ENCODE measurements around the gene HIC1. TPM values are rescaled to one million over a fixed set of nuclear protein-coding genes. Genes with fewer than 3 reads are reported as not detected.

The HIC1 gene
- total RNA-seq, 5 donors from 2014 or later (not counting 1 experiment from before 2014, with no cell fraction given), result 3.2 to 12.3 (median 8.4) TPM

GRCh38 chr17:2085648-2085949 lies 30.7 kb downstream of the HIC1 start:
- Mint-ChIP-seq H3K36me3 (peaks cover 45% of the 10 kb centered on the region), H3K9me3 (no peaks in the 10 kb centered on the region), H3K27ac (no peak overlapping the region), H3K4me1 (peaks cover 45 to 60% (median 47%) of the 10 kb centered on the region in 3 donors), H3K27me3 (no peaks in the 10 kb centered on the region), H3K4me3 (no peak overlapping the region)
- CTCF ChIA-PET, result no interaction called here
- Histone ChIP-seq H3K27ac (ENCODE audit: low read length) (no peak overlapping the region), H3K36me3 (ENCODE audit: control insufficient read depth in 2 of 2, extremely low read depth in 1 of 2, insufficient read depth in 1 of 2, low read length in 1 of 2) (peaks cover 16 to 40% of the 10 kb centered on the region in 2 donors), H3K27me3 (replicated peaks in 1 of 2; ENCODE audit: control insufficient read depth in 2 of 2, extremely low read depth in 1 of 2, insufficient read depth in 2 of 2, low read length in 1 of 2) (no peaks in the 10 kb centered on the region), H3K9me3 (no peaks in the 10 kb centered on the region), H3K4me3 (ENCODE audit: control insufficient read depth in 1 of 2, extremely low read depth in 1 of 2, low read length in 1 of 2) (no peak overlapping the region), H3K4me1 (ENCODE audit: control insufficient read depth in 1 of 2, extremely low read depth in 1 of 2, insufficient read depth in 2 of 2, low read length in 2 of 2) (peaks cover 35 to 37% of the 10 kb centered on the region in 2 experiments)
- POLR2A ChIA-PET, result no interaction called here
- 74% methylated on average over 3 of the region's 5 CpGs for WGBS (ENCODE audit: insufficient coverage)
- ATAC-seq (replicated peaks in 1 of 4), result no peak
- no peak for DNase-seq

- H3K27ac Mint-ChIP-seq, result peak overlapping the region in 1 of 2 donors; percentile 48
- no peak overlapping the region for H3K27ac ChIP-seq (ENCODE audit: low read length)
- no peaks in the 10 kb centered on the region for H3K27me3 Mint-ChIP-seq
- no peak overlapping the region for H3K4me3 ChIP-seq (ENCODE audit: control insufficient read depth in 1 of 2, extremely low read depth in 1 of 2, low read length in 1 of 2)
- ChIA-PET CTCF (interaction anchor here in 1 of 2 donors (0.6 kb wide), 1 partner anchor 27 kb away, joined by 4 read pairs; no protein-coding TSS in a partner anchor), POLR2A (no interaction called here)
- H3K9me3 ChIP-seq, result no peaks in the 10 kb centered on the region
- DNase-seq, result no peak
- no peak overlapping the region for H3K4me3 Mint-ChIP-seq
- no peaks in the 10 kb centered on the region for H3K9me3 Mint-ChIP-seq
- no peaks in the 10 kb centered on the region for H3K27me3 ChIP-seq (replicated peaks in 1 of 2; ENCODE audit: control insufficient read depth in 2 of 2, extremely low read depth in 1 of 2, insufficient read depth in 2 of 2, low read length in 1 of 2)
- H3K4me1 ChIP-seq (ENCODE audit: control insufficient read depth in 1 of 2, extremely low read depth in 1 of 2, insufficient read depth in 2 of 2, low read length in 2 of 2), result peaks cover 35 to 43% of the 10 kb centered on the region in 2 experiments
- H3K4me1 Mint-ChIP-seq, result peaks cover 53 to 67% (median 53%) of the 10 kb centered on the region in 3 donors
- ATAC-seq (replicated peaks in 1 of 4), result no peak
- WGBS (ENCODE audit: insufficient coverage), result 89% methylated on average over 3 of the region's 3 CpGs
- H3K36me3 ChIP-seq (ENCODE audit: control insufficient read depth in 2 of 2, extremely low read depth in 1 of 2, insufficient read depth in 1 of 2, low read length in 1 of 2), result peaks cover 11 to 34% of the 10 kb centered on the region in 2 donors
- H3K36me3 Mint-ChIP-seq, result peaks cover 40% of the 10 kb centered on the region
These were observed 31.4 kb downstream of the HIC1 start for GRCh38 chr17:2086306-2086705.

GRCh38 chr17:2087597-2088211 lies 32.8 kb downstream of the HIC1 start:
- peaks cover 35 to 43% of the 10 kb centered on the region in 2 experiments for H3K4me1 ChIP-seq (ENCODE audit: control insufficient read depth in 1 of 2, extremely low read depth in 1 of 2, insufficient read depth in 2 of 2, low read length in 2 of 2)
- Mint-ChIP-seq H3K36me3 (peaks cover 38% of the 10 kb centered on the region), H3K4me3 (peak overlapping the region; percentile 0 to 98 (median 35))

GRCh38 chr17:2089021-2089422 lies 34.1 kb downstream of the HIC1 start:
- H3K4me3 Mint-ChIP-seq, result peak overlapping the region; percentile 90 to 98 (median 91)
- H3K9me3 Mint-ChIP-seq, result no peaks in the 10 kb centered on the region
- H3K9me3 ChIP-seq, result no peaks in the 10 kb centered on the region
- H3K27me3 Mint-ChIP-seq, result no peaks in the 10 kb centered on the region
- H3K27ac ChIP-seq (ENCODE audit: low read length), result peak overlapping the region; percentile 77
- ChIA-PET POLR2A (no interaction called here), CTCF (interaction anchor here in 1 of 2 donors (0.9 kb wide), 1 partner anchor 196 kb away, joined by 3 read pairs; no protein-coding TSS in a partner anchor)
- no peaks in the 10 kb centered on the region for H3K27me3 ChIP-seq (replicated peaks in 1 of 2; ENCODE audit: control insufficient read depth in 2 of 2, extremely low read depth in 1 of 2, insufficient read depth in 2 of 2, low read length in 1 of 2)
- H3K4me1 Mint-ChIP-seq, result peaks cover 59 to 69% (median 66%) of the 10 kb centered on the region in 3 donors
- H3K27ac Mint-ChIP-seq, result peak overlapping the region; percentile 96 to 97
- no peak for DNase-seq
- peak overlapping the region; percentile 57 to 60 for H3K4me3 ChIP-seq (ENCODE audit: control insufficient read depth in 1 of 2, extremely low read depth in 1 of 2, low read length in 1 of 2)
- peak in 3 of 4 experiments; percentile 17 to 37 (median 24) for ATAC-seq (replicated peaks in 1 of 4)
- WGBS (ENCODE audit: insufficient coverage), result 58% methylated on average over 2 of the region's 8 CpGs
- H3K36me3 Mint-ChIP-seq, result peaks cover 28% of the 10 kb centered on the region
- peaks cover 6 to 16% of the 10 kb centered on the region in 2 donors for H3K36me3 ChIP-seq (ENCODE audit: control insufficient read depth in 2 of 2, extremely low read depth in 1 of 2, insufficient read depth in 1 of 2, low read length in 1 of 2)
- H3K4me1 ChIP-seq (ENCODE audit: control insufficient read depth in 1 of 2, extremely low read depth in 1 of 2, insufficient read depth in 2 of 2, low read length in 2 of 2), result peaks cover 35 to 43% of the 10 kb centered on the region in 2 experiments

More at GRCh38 chr17:2087597-2088211, 32.8 kb downstream of the HIC1 start:
- Histone ChIP-seq H3K27ac (ENCODE audit: low read length) (no peak overlapping the region), H3K4me3 (ENCODE audit: control insufficient read depth in 1 of 2, extremely low read depth in 1 of 2, low read length in 1 of 2) (no peak overlapping the region), H3K9me3 (no peaks in the 10 kb centered on the region), H3K36me3 (ENCODE audit: control insufficient read depth in 2 of 2, extremely low read depth in 1 of 2, insufficient read depth in 1 of 2, low read length in 1 of 2) (peaks cover 3 to 24% of the 10 kb centered on the region in 2 donors), H3K27me3 (replicated peaks in 1 of 2; ENCODE audit: control insufficient read depth in 2 of 2, extremely low read depth in 1 of 2, insufficient read depth in 2 of 2, low read length in 1 of 2) (no peaks in the 10 kb centered on the region)
- CTCF ChIA-PET, result interaction anchor here in 1 of 2 donors (0.9 kb wide), 1 partner anchor 27 kb away, joined by 6 read pairs; no protein-coding TSS in a partner anchor
- ATAC-seq (replicated peaks in 1 of 4) (peak in 3 of 4 experiments; percentile 18 to 55 (median 19)), DNase-seq (peak in 25 of 35 experiments; percentile 9 to 57 (median 25))
- Mint-ChIP-seq H3K4me1 (peaks cover 54 to 67% (median 64%) of the 10 kb centered on the region in 3 donors), H3K27ac (peak overlapping the region; percentile 29 to 41), H3K27me3 (no peaks in the 10 kb centered on the region), H3K9me3 (no peaks in the 10 kb centered on the region)
- POLR2A ChIA-PET, result no interaction called here
- 76% methylated on average over 6 of the region's 10 CpGs for WGBS (ENCODE audit: insufficient coverage)

- WGBS (ENCODE audit: insufficient coverage), result 0% methylated on average over 2 of the region's 9 CpGs
- H3K4me1 ChIP-seq (ENCODE audit: control insufficient read depth in 1 of 2, extremely low read depth in 1 of 2, insufficient read depth in 2 of 2, low read length in 2 of 2), result peaks cover 35 to 43% of the 10 kb centered on the region in 2 experiments
These were observed 35.3 kb downstream of the HIC1 start for GRCh38 chr17:2090210-2090641.

GRCh38 chr17:2090804-2091534 lies 36.1 kb downstream of the HIC1 start:
- no peak overlapping the region for H3K4me3 ChIP-seq (ENCODE audit: control insufficient read depth in 1 of 2, extremely low read depth in 1 of 2, low read length in 1 of 2)
- Mint-ChIP-seq H3K4me3 (peak overlapping the region; percentile 90 to 98 (median 91)), H3K4me1 (peaks cover 58 to 65% (median 59%) of the 10 kb centered on the region in 3 donors), H3K36me3 (peaks cover 12% of the 10 kb centered on the region), H3K27me3 (no peaks in the 10 kb centered on the region), H3K9me3 (no peaks in the 10 kb centered on the region), H3K27ac (peak overlapping the region; percentile 96 to 97)
- no peaks in the 10 kb centered on the region for H3K9me3 ChIP-seq
- ATAC-seq (replicated peaks in 1 of 4) (no peak), DNase-seq (no peak)
- CTCF ChIA-PET, result no interaction called here
- H3K27me3 ChIP-seq (replicated peaks in 1 of 2; ENCODE audit: control insufficient read depth in 2 of 2, extremely low read depth in 1 of 2, insufficient read depth in 2 of 2, low read length in 1 of 2), result no peaks in the 10 kb centered on the region
- WGBS (ENCODE audit: insufficient coverage), result 86% methylated on average over 1 of the region's 2 CpGs
- POLR2A ChIA-PET, result interaction anchor here (0.5 to 0.6 kb wide), 2 partner anchors 22 to 991 kb away, joined by 3 to 4 read pairs; no protein-coding TSS in a partner anchor
- H3K36me3 ChIP-seq (ENCODE audit: control insufficient read depth in 2 of 2, extremely low read depth in 1 of 2, insufficient read depth in 1 of 2, low read length in 1 of 2), result peaks cover 7 to 8% of the 10 kb centered on the region in 2 donors
- peak overlapping the region; percentile 77 for H3K27ac ChIP-seq (ENCODE audit: low read length)
- H3K4me1 ChIP-seq (ENCODE audit: control insufficient read depth in 1 of 2, extremely low read depth in 1 of 2, insufficient read depth in 2 of 2, low read length in 2 of 2), result peaks cover 35 to 43% of the 10 kb centered on the region in 2 experiments

More at GRCh38 chr17:2090210-2090641, 35.3 kb downstream of the HIC1 start:
- peak overlapping the region; percentile 77 for H3K27ac ChIP-seq (ENCODE audit: low read length)
- peak in 14 of 35 experiments; percentile 7 to 42 (median 23) for DNase-seq
- H3K36me3 ChIP-seq (ENCODE audit: control insufficient read depth in 2 of 2, extremely low read depth in 1 of 2, insufficient read depth in 1 of 2, low read length in 1 of 2), result peaks cover 6 to 8% of the 10 kb centered on the region in 2 donors
- H3K9me3 ChIP-seq, result no peaks in the 10 kb centered on the region
- ChIA-PET POLR2A (interaction anchor here in 1 of 2 donors (0.6 kb wide), 2 partner anchors 22 to 398 kb away, joined by 3 read pairs; no protein-coding TSS in a partner anchor), CTCF (interaction anchor here in 1 of 2 donors (0.7 to 1.2 kb wide), 3 partner anchors 131 to 246 kb away, joined by 3 to 7 read pairs (median 3); partner anchors contain the start of gene TSR1)
- peak overlapping the region; percentile 49 to 57 for H3K4me3 ChIP-seq (ENCODE audit: control insufficient read depth in 1 of 2, extremely low read depth in 1 of 2, low read length in 1 of 2)
- Mint-ChIP-seq H3K4me3 (peak overlapping the region; percentile 90 to 98 (median 91)), H3K36me3 (peaks cover 19% of the 10 kb centered on the region), H3K4me1 (peaks cover 59 to 65% (median 63%) of the 10 kb centered on the region in 3 donors), H3K9me3 (no peaks in the 10 kb centered on the region), H3K27ac (peak overlapping the region; percentile 96 to 97), H3K27me3 (no peaks in the 10 kb centered on the region)
- no peaks in the 10 kb centered on the region for H3K27me3 ChIP-seq (replicated peaks in 1 of 2; ENCODE audit: control insufficient read depth in 2 of 2, extremely low read depth in 1 of 2, insufficient read depth in 2 of 2, low read length in 1 of 2)
- ATAC-seq (replicated peaks in 1 of 4), result peak in 1 of 4 experiments; percentile 51
